ENCODE results near the gene GPC6. TPM values are rescaled to one million over a fixed set of nuclear protein-coding genes. Genes with fewer than 3 reads are reported as not detected.

GPC6 gene
- total and polyA plus RNA-seq, 2 donors (not counting 1 experiment from before 2014, with no cell fraction given): not detected

GRCh38 chr13:94371855-94372254 is 1145.2 kb downstream of the GPC6 start:
- no peaks in the 10 kb centered on the region for H3K27me3 ChIP-seq (replicated peaks in 1 of 4; ENCODE audit: control extremely low read depth in 1 of 4, control insufficient read depth in 3 of 4, insufficient read depth in 4 of 4, low read length in 3 of 4)
- H3K79me2 ChIP-seq (ENCODE audit: control insufficient read depth, insufficient read depth, low read length): no peaks in the 10 kb centered on the region
- no peaks in the 10 kb centered on the region for H3K4me1 Mint-ChIP-seq
- H3K27ac Mint-ChIP-seq: no peak overlapping the region
- no peaks in the 10 kb centered on the region for H3K9me3 ChIP-seq (ENCODE audit: control extremely low read depth in 1 of 3, control insufficient read depth in 2 of 3, insufficient read depth in 1 of 3, low read length in 2 of 3)
- H4K20me1 ChIP-seq (ENCODE audit: control insufficient read depth, insufficient read depth, low read length, poor library complexity, severe bottlenecking): no peaks in the 10 kb centered on the region
- ChIA-PET POLR2A (no interaction called here), CTCF (interaction anchor here (1.4 kb wide), 1 partner anchor 10 kb away, joined by 4 read pairs; no protein-coding TSS in a partner anchor)
- no peak overlapping the region for H2AFZ ChIP-seq (ENCODE audit: insufficient read depth, low read depth, low read length, poor library complexity, severe bottlenecking)
- 89% methylated on average over 1 of the region's 3 CpGs for WGBS (ENCODE audit: insufficient coverage)
- H3K4me3 ChIP-seq (ENCODE audit: control extremely low read depth in 1 of 5, extremely low read depth in 1 of 5, insufficient read depth in 1 of 5, low read depth in 2 of 5, low read length in 4 of 5): no peak overlapping the region
- H3K4me2 ChIP-seq (replicated peaks; ENCODE audit: low read depth, low read length, poor library complexity, severe bottlenecking): no peak overlapping the region
- H3K27me3 Mint-ChIP-seq: peaks cover 9% of the 10 kb centered on the region
- no peaks in the 10 kb centered on the region for H3K36me3 ChIP-seq (replicated peaks in 1 of 2; ENCODE audit: control extremely low read depth in 1 of 2, control insufficient read depth in 1 of 2, extremely low read depth in 1 of 2, insufficient read depth in 2 of 2, low read length in 1 of 2)
- H3K9me3 Mint-ChIP-seq (ENCODE audit: insufficient read depth): no peaks in the 10 kb centered on the region
- intact Hi-C loops (cut with micrococcal nuclease): no loop called here
- no peak for ATAC-seq (ENCODE audit: low read depth)
- H3K4me1 ChIP-seq (ENCODE audit: control insufficient read depth in 2 of 2, insufficient read depth in 2 of 2, low read length in 2 of 2): no peaks in the 10 kb centered on the region
- H3K4me3 Mint-ChIP-seq: no peak overlapping the region
- no peak for DNase-seq
- TF ChIP-seq CTCF (IDR thresholded peaks at IDR 0.05) (no peak), EZH2 (IDR thresholded peaks at IDR 0.05; ENCODE audit: borderline replicate concordance, insufficient read depth, low read depth, low read length, poor library complexity, severe bottlenecking) (no peak)
- no peak overlapping the region for H3K9ac ChIP-seq (ENCODE audit: low read length)
- no peak overlapping the region for H3K27ac ChIP-seq (ENCODE audit: low read length in 2 of 2)

- no peaks in the 10 kb centered on the region for H3K27me3 Mint-ChIP-seq
- H3K4me2 ChIP-seq (replicated peaks; ENCODE audit: low read depth, low read length, poor library complexity, severe bottlenecking): no peak overlapping the region
- no peaks in the 10 kb centered on the region for H3K4me1 ChIP-seq (ENCODE audit: control insufficient read depth in 2 of 2, insufficient read depth in 2 of 2, low read length in 2 of 2)
- no peaks in the 10 kb centered on the region for H3K27me3 ChIP-seq (replicated peaks in 1 of 4; ENCODE audit: control extremely low read depth in 1 of 4, control insufficient read depth in 3 of 4, insufficient read depth in 4 of 4, low read length in 3 of 4)
- no peak overlapping the region for H3K4me3 Mint-ChIP-seq
- H3K79me2 ChIP-seq (ENCODE audit: control insufficient read depth, insufficient read depth, low read length): no peaks in the 10 kb centered on the region
- no peaks in the 10 kb centered on the region for H3K9me3 Mint-ChIP-seq (ENCODE audit: insufficient read depth)
- POLR2A ChIA-PET: no interaction called here
- no peaks in the 10 kb centered on the region for H4K20me1 ChIP-seq (ENCODE audit: control insufficient read depth, insufficient read depth, low read length, poor library complexity, severe bottlenecking)
- no peaks in the 10 kb centered on the region for H3K36me3 ChIP-seq (replicated peaks in 1 of 2; ENCODE audit: control extremely low read depth in 1 of 2, control insufficient read depth in 1 of 2, extremely low read depth in 1 of 2, insufficient read depth in 2 of 2, low read length in 1 of 2)
- CTCF ChIA-PET: no interaction called here
- no peak overlapping the region for H3K27ac Mint-ChIP-seq
- no peak overlapping the region for H3K9ac ChIP-seq (ENCODE audit: low read length)
- no peak overlapping the region for H2AFZ ChIP-seq (ENCODE audit: insufficient read depth, low read depth, low read length, poor library complexity, severe bottlenecking)
- DNase-seq (no peak), ATAC-seq (ENCODE audit: low read depth) (no peak)
- H3K4me3 ChIP-seq (ENCODE audit: control extremely low read depth in 1 of 5, extremely low read depth in 1 of 5, insufficient read depth in 1 of 5, low read depth in 2 of 5, low read length in 4 of 5): no peak overlapping the region
- no peaks in the 10 kb centered on the region for H3K9me3 ChIP-seq (ENCODE audit: control extremely low read depth in 1 of 3, control insufficient read depth in 2 of 3, insufficient read depth in 1 of 3, low read length in 2 of 3)
- intact Hi-C loops (cut with micrococcal nuclease): no loop called here
- 100% methylated on average over 2 of the region's 3 CpGs for WGBS (ENCODE audit: insufficient coverage)
- no peaks in the 10 kb centered on the region for H3K4me1 Mint-ChIP-seq
- TF ChIP-seq EZH2 (IDR thresholded peaks at IDR 0.05; ENCODE audit: borderline replicate concordance, insufficient read depth, low read depth, low read length, poor library complexity, severe bottlenecking) (no peak), CTCF (IDR thresholded peaks at IDR 0.05) (no peak)
- H3K27ac ChIP-seq (ENCODE audit: low read length in 2 of 2): no peak overlapping the region
Measured at GRCh38 chr13:94382517-94382916, 1155.9 kb downstream of the GPC6 start.

Measured in B cell (primary cell).